HG03342 (cell line): ENCODE measurements around the gene FGF11.

Experiments
- ATAC-seq: cut with Tn5 transposase; IDR thresholded peaks from one replicate; pipeline ENCODE4 v1.9.1; 2021; ENCODE audit warnings: mild to moderate bottlenecking, moderate library complexity; ENCODE audit not compliant: unreplicated experiment

Gene FGF11

GRCh38 chr17:7408252-7408727 lies 31.0 kb upstream of the FGF11 start:
- no peak for ATAC-seq

GRCh38 chr17:7408863-7409262 lies 30.4 kb upstream of the FGF11 start:
- no peak for ATAC-seq

DNA sequence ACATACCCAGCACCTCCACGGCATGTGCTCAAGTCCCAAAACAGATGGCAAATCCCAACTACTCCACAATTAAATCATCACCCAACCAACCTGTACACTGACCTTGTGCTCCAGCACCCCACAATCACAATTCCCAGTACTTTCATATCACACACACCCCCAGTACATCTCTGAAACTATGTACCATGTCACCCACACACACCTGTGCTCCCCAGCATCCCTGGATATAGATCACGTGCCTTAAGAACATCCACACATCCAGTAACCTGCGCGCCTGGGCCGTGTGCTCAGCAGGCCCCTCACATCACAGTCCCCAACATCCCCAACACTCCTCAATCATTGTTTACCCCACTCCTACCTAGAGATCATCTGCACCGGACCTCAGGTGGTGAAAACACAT lies 29.6 kb upstream of the FGF11 start:
- no peak for ATAC-seq

DNA sequence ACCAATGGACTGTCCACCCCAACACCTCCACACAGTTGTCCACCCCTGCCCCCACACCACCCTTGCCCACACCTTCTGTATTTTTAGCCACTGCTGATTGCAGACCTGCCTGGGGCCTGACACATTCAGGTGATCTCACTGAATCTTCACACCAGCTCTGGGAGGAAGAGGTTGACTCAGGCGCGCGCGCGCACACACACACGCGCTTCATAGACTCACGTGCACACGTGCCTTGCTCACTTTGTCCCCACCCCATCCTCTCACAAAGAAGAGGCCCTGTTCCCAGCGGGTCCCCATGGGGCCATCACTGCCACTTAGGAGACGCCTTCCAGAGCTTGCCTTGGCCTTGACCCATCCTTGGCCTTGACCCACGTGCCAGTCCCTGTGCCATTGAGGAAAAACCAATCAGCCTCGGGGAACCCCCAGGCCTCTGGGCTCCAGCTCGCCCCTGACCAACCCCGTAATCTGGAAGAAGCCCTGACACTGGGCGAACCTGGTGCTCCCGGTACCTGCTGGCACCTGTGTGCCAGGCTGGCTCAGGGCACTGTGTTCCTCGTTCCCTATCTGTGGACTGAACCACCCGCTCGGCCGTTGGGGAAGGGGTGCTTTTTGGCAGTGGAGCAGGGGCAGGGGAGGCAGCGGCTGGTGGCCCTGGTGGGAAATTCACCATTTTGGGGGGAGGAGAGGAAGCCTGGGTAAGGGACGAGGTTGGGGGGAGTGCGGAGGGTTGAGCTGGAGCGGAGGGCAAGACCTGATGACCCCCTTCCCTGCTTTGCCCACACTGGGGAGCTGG lies 28.5 kb upstream of the FGF11 start:
- ATAC-seq, result no peak

DNA sequence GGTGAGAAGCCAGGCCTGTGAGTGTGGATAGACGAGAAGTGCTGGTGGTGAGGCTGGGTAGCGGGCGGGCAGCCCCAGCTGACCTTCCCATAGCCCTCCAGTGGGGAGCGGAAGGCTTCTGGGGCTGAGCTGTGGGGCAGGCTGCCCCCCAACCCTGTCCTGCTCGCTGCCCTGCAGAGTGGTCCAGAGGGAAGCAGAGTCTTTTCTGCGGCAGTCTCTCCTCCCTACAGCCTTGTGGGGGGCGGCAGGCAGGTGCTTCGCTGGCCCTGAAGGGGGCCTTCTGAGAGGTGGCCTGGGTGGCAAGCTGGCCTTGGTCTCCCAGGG lies 27.9 kb upstream of the FGF11 start:
- no peak for ATAC-seq

GRCh38 chr17:7413346-7413985 lies 25.8 kb upstream of the FGF11 start:
- no peak for ATAC-seq

DNA sequence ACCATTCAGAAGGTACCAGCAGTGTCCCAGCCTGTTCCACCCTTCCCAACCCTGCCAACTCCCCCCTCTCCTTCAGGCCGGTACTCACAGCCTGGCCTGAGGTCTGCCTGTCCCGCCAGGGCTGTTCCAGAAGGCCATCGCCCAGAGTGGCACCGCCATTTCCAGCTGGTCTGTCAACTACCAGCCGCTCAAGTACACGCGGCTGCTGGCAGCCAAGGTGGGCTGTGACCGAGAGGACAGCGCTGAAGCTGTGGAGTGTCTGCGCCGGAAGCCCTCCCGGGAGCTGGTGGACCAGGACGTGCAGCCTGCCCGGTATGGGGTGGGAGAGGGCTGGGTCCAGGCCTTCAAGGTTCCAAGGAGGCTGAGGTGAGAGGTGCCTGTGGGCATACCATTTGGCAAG lies 24.5 kb upstream of the FGF11 start:
- ATAC-seq, result no peak

GRCh38 chr17:7415784-7416183 lies 23.5 kb upstream of the FGF11 start:
- ATAC-seq, result no peak

DNA sequence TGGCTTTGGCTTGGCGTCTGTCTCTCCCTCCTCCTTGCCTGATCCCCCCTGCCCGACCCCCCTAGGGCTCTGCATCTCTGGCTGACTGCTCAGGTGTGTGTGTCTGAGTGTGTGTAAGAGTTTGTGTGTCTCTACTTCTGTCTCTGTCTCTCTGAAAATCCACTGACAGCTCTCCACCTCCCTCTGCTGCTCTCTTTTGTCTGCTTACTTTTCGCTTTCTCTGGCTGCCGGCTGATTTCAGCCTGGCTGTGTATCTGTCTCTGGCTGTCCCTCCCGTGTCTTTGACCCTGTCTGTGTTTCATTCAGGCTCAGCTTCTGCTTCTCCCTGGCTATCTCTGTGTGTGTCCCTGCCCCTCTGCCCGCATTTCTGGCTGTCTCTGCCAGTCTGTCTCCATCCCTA lies 23.0 kb upstream of the FGF11 start:
- no peak for ATAC-seq

- no peak for ATAC-seq
Observed at GRCh38 chr17:7417056-7417655, 22.2 kb upstream of the FGF11 start.

GRCh38 chr17:7418472-7419152 lies 20.7 kb upstream of the FGF11 start:
- no peak for ATAC-seq

DNA sequence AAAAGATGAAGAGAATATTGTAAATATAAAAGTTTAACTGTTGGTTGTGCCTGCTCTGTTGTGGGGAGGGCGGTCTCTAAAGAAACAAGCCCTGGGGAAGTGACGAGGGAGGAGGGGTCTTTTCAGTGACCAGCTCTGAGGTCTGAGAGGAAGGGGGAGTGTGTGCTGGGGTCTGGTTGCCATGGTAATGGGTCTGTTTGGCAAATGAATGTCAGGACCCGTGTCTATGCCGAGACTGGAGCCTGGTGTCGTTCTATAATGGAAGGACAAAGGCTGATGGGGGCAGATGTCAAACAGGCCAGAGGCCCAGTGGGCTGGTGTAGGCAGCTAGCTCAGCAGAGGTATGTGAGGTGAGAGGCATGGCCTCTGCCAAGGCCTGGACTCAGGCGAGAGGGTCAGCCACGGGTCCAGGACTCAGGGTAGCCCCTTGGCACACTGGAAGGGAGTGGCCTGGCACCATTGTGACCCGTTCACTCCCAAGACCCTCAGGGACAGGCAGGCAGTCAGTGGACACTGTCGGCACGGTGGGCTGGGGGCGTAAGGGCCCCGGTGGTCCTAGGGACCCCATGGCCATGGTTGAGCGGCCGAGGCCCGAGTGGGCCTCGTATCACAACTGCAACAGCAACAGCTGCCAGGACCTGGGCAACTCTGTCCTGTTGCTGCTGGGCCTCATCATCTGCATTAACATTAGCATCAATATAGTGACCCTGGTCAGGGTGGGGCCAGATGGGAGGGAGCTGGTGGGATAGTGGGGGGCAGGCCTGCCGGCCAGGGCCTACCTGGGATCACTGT lies 19.3 kb upstream of the FGF11 start, which contains the start of gene SPEM1:
Gene SPEM1, plus strand, starts transcription at position 506 of the 792 bp plus-strand sequence. Its CDS starts 61 bp downstream, at position 567.
- no peak for ATAC-seq

GRCh38 chr17:7421186-7421585 lies 18.1 kb upstream of the FGF11 start:
- ATAC-seq, result no peak

GRCh38 chr17:7423679-7424078 lies 15.6 kb upstream of the FGF11 start:
- ATAC-seq, result no peak

- ATAC-seq, result no peak
Observed at GRCh38 chr17:7425316-7425715, 14.0 kb upstream of the FGF11 start, which contains the start of gene SPEM2. TSS of gene SPEM2 (plus strand) at chr17:7425616. CDS start at chr17:7425689, 73 bp downstream.

- no peak for ATAC-seq
Observed at GRCh38 chr17:7425756-7426155, 13.6 kb upstream of the FGF11 start.

- no peak for ATAC-seq
Observed at GRCh38 chr17:7426203-7426863, 13.0 kb upstream of the FGF11 start.

- ATAC-seq, result no peak
Observed at GRCh38 chr17:7426896-7427489, 12.3 kb upstream of the FGF11 start.

- no peak for ATAC-seq
Observed at GRCh38 chr17:7427549-7427948, 11.8 kb upstream of the FGF11 start.

GRCh38 chr17:7428557-7428956 lies 10.8 kb upstream of the FGF11 start, which contains the start of gene SPEM3:
TSS of gene SPEM3 (plus strand) at chr17:7428857. CDS start at chr17:7428903, 46 bp downstream.
- ATAC-seq, result no peak
